T-helper 2 cell treated with Interferon-gamma antibody and Interleukin-4, amounts not matched to agents 5 μg/mL and 100 μg/mL, for 36 hours (primary cell): ENCODE data around the gene PODXL2.
A peak's percentile ranks its signal among the peaks of the same experiment; 100 is the strongest.

Source experiments
- DNase-seq: peaks from one replicate; pipeline ENCODE4 v3.0.0; 2021; ENCODE audit warnings: low spot score
- H3K27ac Mint-ChIP-seq: one replicate; pipeline ENCODE4 v1.8.0; 2021; ENCODE audit warnings: mild to moderate bottlenecking, mixed read lengths
- H3K27me3 Mint-ChIP-seq: one replicate; pipeline ENCODE4 v1.8.0; 2021; ENCODE audit warnings: low read depth, mixed read lengths
- H3K36me3 Mint-ChIP-seq: one replicate; pipeline ENCODE4 v1.8.0; 2021; ENCODE audit warnings: low read depth, mixed read lengths
- H3K4me1 Mint-ChIP-seq: one replicate; pipeline ENCODE4 v1.8.0; 2021; ENCODE audit warnings: low read depth, mixed read lengths
- H3K4me3 Mint-ChIP-seq: one replicate; pipeline ENCODE4 v1.8.0; 2022; ENCODE audit warnings: mild to moderate bottlenecking, moderate library complexity, mixed read lengths
- H3K9me3 Mint-ChIP-seq: one replicate; pipeline ENCODE4 v1.8.0; 2021; ENCODE audit warnings: mixed read lengths

Gene PODXL2

GRCh38 chr3:127628788-127629466, at the start of gene PODXL2:
Gene PODXL2 (plus strand): TSS chr3:127629185. CDS start chr3:127629220, 35 bp downstream.
- no peaks in the 10 kb centered on the region for H3K36me3 Mint-ChIP-seq

GRCh38 chr3:127580327-127581060, 48.5 kb upstream of the PODXL2 start:
- Mint-ChIP-seq H3K4me3 (no peak overlapping the region), H3K36me3 (no peaks in the 10 kb centered on the region), H3K27me3 (no peaks in the 10 kb centered on the region)

More at GRCh38 chr3:127628788-127629466, at the start of gene PODXL2:
- peak; percentile 25 for DNase-seq
- Mint-ChIP-seq H3K4me3 (peak within 1 kb of the TSS; percentile 79), H3K27me3 (peaks cover 60% of the 10 kb centered on the region), H3K27ac (peak within 1 kb of the TSS; percentile 24), H3K9me3 (no peaks in the 10 kb centered on the region), H3K4me1 (peaks cover 14% of the 10 kb centered on the region)

GRCh38 chr3:127584734-127585133, 44.3 kb upstream of the PODXL2 start:
- no peak overlapping the region for H3K4me3 Mint-ChIP-seq
- peaks cover 2% of the 10 kb centered on the region for H3K36me3 Mint-ChIP-seq
- no peak overlapping the region for H3K27ac Mint-ChIP-seq
- peaks cover 16% of the 10 kb centered on the region for H3K4me1 Mint-ChIP-seq
- no peak for DNase-seq
- no peaks in the 10 kb centered on the region for H3K9me3 Mint-ChIP-seq
- no peaks in the 10 kb centered on the region for H3K27me3 Mint-ChIP-seq

More at GRCh38 chr3:127580327-127581060, 48.5 kb upstream of the PODXL2 start:
- H3K4me1 Mint-ChIP-seq: peaks cover 6% of the 10 kb centered on the region
- no peak overlapping the region for H3K27ac Mint-ChIP-seq
- no peaks in the 10 kb centered on the region for H3K9me3 Mint-ChIP-seq
- DNase-seq: no peak

GRCh38 chr3:127585163-127585812, 43.7 kb upstream of the PODXL2 start:
- Mint-ChIP-seq H3K9me3 (no peaks in the 10 kb centered on the region), H3K27ac (no peak overlapping the region), H3K36me3 (peaks cover 2% of the 10 kb centered on the region), H3K4me1 (peaks cover 16% of the 10 kb centered on the region), H3K27me3 (no peaks in the 10 kb centered on the region), H3K4me3 (no peak overlapping the region)
- no peak for DNase-seq

GRCh38 chr3:127585813-127586413, 43.1 kb upstream of the PODXL2 start:
- Mint-ChIP-seq H3K27me3 (no peaks in the 10 kb centered on the region), H3K9me3 (no peaks in the 10 kb centered on the region), H3K27ac (no peak overlapping the region), H3K4me1 (peaks cover 14% of the 10 kb centered on the region), H3K36me3 (peaks cover 2% of the 10 kb centered on the region), H3K4me3 (no peak overlapping the region)
- no peak for DNase-seq

- H3K36me3 Mint-ChIP-seq: peaks cover 2% of the 10 kb centered on the region
- no peaks in the 10 kb centered on the region for H3K27me3 Mint-ChIP-seq
- no peaks in the 10 kb centered on the region for H3K9me3 Mint-ChIP-seq
- H3K27ac Mint-ChIP-seq: no peak overlapping the region
- H3K4me1 Mint-ChIP-seq: peaks cover 24% of the 10 kb centered on the region
- H3K4me3 Mint-ChIP-seq: no peak overlapping the region
- DNase-seq: no peak
Measured at GRCh38 chr3:127587876-127588275, 41.1 kb upstream of the PODXL2 start.

- peak; percentile 24 for DNase-seq
- Mint-ChIP-seq H3K9me3 (no peaks in the 10 kb centered on the region), H3K4me1 (peaks cover 25% of the 10 kb centered on the region), H3K27me3 (no peaks in the 10 kb centered on the region), H3K27ac (peak overlapping the region; percentile 76), H3K36me3 (peaks cover 2% of the 10 kb centered on the region), H3K4me3 (peak overlapping the region; percentile 94)
Measured at GRCh38 chr3:127588806-127589577, 40.0 kb upstream of the PODXL2 start.

GRCh38 chr3:127589600-127590281, 39.2 kb upstream of the PODXL2 start:
- no peak for DNase-seq
- H3K27me3 Mint-ChIP-seq: no peaks in the 10 kb centered on the region
- peak overlapping the region; percentile 76 for H3K27ac Mint-ChIP-seq

GRCh38 chr3:127590282-127590592, 38.7 kb upstream of the PODXL2 start:
- peak overlapping the region; percentile 96 for H3K4me3 Mint-ChIP-seq
- H3K9me3 Mint-ChIP-seq: no peaks in the 10 kb centered on the region
- peaks cover 23% of the 10 kb centered on the region for H3K4me1 Mint-ChIP-seq
- H3K27ac Mint-ChIP-seq: peak overlapping the region; percentile 99
- H3K27me3 Mint-ChIP-seq: no peaks in the 10 kb centered on the region
- DNase-seq: no peak
- H3K36me3 Mint-ChIP-seq: peaks cover 2% of the 10 kb centered on the region

More at GRCh38 chr3:127589600-127590281, 39.2 kb upstream of the PODXL2 start:
- Mint-ChIP-seq H3K4me3 (peak overlapping the region; percentile 94), H3K9me3 (no peaks in the 10 kb centered on the region), H3K4me1 (peaks cover 25% of the 10 kb centered on the region), H3K36me3 (peaks cover 2% of the 10 kb centered on the region)

- peak within 1 kb of the TSS; percentile 96 for H3K4me3 Mint-ChIP-seq
- no peaks in the 10 kb centered on the region for H3K9me3 Mint-ChIP-seq
- H3K27ac Mint-ChIP-seq: peak within 1 kb of the TSS; percentile 99
- no peaks in the 10 kb centered on the region for H3K27me3 Mint-ChIP-seq
- peaks cover 2% of the 10 kb centered on the region for H3K36me3 Mint-ChIP-seq
- peak; percentile 85 for DNase-seq
- peaks cover 23% of the 10 kb centered on the region for H3K4me1 Mint-ChIP-seq
Measured at GRCh38 chr3:127590593-127591465, 38.2 kb upstream of the PODXL2 start, which contains the start of gene TPRA1. Gene TPRA1 (minus strand): TSS chr3:127590733. CDS start chr3:127580146, 10,587 bp downstream.

- Mint-ChIP-seq H3K27ac (no peak overlapping the region), H3K36me3 (no peaks in the 10 kb centered on the region), H3K9me3 (no peaks in the 10 kb centered on the region), H3K4me1 (peaks cover 31% of the 10 kb centered on the region), H3K4me3 (no peak overlapping the region), H3K27me3 (no peaks in the 10 kb centered on the region)
- no peak for DNase-seq
Measured at GRCh38 chr3:127593178-127593577, 35.8 kb upstream of the PODXL2 start.

- no peak overlapping the region for H3K27ac Mint-ChIP-seq
Measured at GRCh38 chr3:127595303-127595702, 33.7 kb upstream of the PODXL2 start.

More at GRCh38 chr3:127595303-127595702, 33.7 kb upstream of the PODXL2 start:
- peaks cover 11% of the 10 kb centered on the region for H3K36me3 Mint-ChIP-seq
- no peaks in the 10 kb centered on the region for H3K27me3 Mint-ChIP-seq
- no peak for DNase-seq
- H3K9me3 Mint-ChIP-seq: no peaks in the 10 kb centered on the region
- H3K4me1 Mint-ChIP-seq: peaks cover 31% of the 10 kb centered on the region
- H3K4me3 Mint-ChIP-seq: no peak overlapping the region
